GM12891 (cell line): ENCODE measurements around the gene YIF1A.

Source experiments
- DNase-seq: peaks from one replicate; pipeline ENCODE4 v3.0.0; 2011; ENCODE audit warnings: low spot score; ENCODE audit not compliant: insufficient read length
- FAIRE-seq: peaks from 2 replicates; lab custom pipeline; 2011; peaks lifted over from hg19 to GRCh38; lab: Jason Lieb, UNC
- PAX5 ChIP-seq: IDR thresholded peaks from 2 replicates; pipeline ENCODE4 v1.6.1; 2011; ENCODE audit warnings: low read length, moderate library complexity, mild to moderate bottlenecking; ENCODE audit not compliant: insufficient read depth, severe bottlenecking
- POLR2A ChIP-seq: IDR thresholded peaks from 2 replicates; pipeline ENCODE4 v1.6.1; 2011; ENCODE audit warnings: low read depth, low read length, control low read depth
- POLR2AphosphoS5 ChIP-seq: IDR thresholded peaks from 2 replicates; pipeline ENCODE4 v1.6.1; 2011; ENCODE audit warnings: low read depth, low read length, control low read depth
- POU2F2 ChIP-seq: IDR thresholded peaks from 2 replicates; pipeline ENCODE4 v1.6.1; 2011; ENCODE audit warnings: low read depth, mild to moderate bottlenecking, control low read depth, low read length, moderate library complexity
- SPI1 ChIP-seq: IDR thresholded peaks from 2 replicates; pipeline ENCODE4 v1.6.1; 2011; ENCODE audit warnings: low read depth, low read length, control low read depth
- TAF1 ChIP-seq: IDR thresholded peaks from 2 replicates; pipeline ENCODE4 v1.6.1; 2011; ENCODE audit warnings: low read depth, low read length, control low read depth

Gene YIF1A

GRCh38 chr11:66267379-66268243, 21.3 kb downstream of the YIF1A start:
- FAIRE-seq = peak; percentile 83
- no peak for TF ChIP-seq TAF1
- peak; percentile 3; the same call in 1 of the 2 replicates for TF ChIP-seq POLR2A
- no peak for TF ChIP-seq SPI1
- DNase-seq = peak; percentile 91

GRCh38 chr11:66267039-66267378, 21.9 kb downstream of the YIF1A start:
- DNase-seq = no peak
- no peak for TF ChIP-seq SPI1
- TF ChIP-seq TAF1 = no peak
- no peak for TF ChIP-seq POLR2AphosphoS5
- TF ChIP-seq PAX5 = no peak
- TF ChIP-seq POLR2A = no peak
- TF ChIP-seq POU2F2 = no peak
- no peak for FAIRE-seq

- no peak for FAIRE-seq
- DNase-seq = no peak
- TF ChIP-seq POLR2AphosphoS5 (no peak), PAX5 (no peak), POU2F2 (no peak), SPI1 (no peak), POLR2A (no peak), TAF1 (no peak)
Observed at GRCh38 chr11:66266378-66267038, 22.4 kb downstream of the YIF1A start.

- TF ChIP-seq TAF1 (no peak), POU2F2 (no peak), PAX5 (no peak), POLR2AphosphoS5 (no peak), POLR2A (no peak), SPI1 (no peak)
- FAIRE-seq (no peak), DNase-seq (no peak)
Observed at GRCh38 chr11:66265531-66266377, 23.2 kb downstream of the YIF1A start.

- FAIRE-seq (no peak), DNase-seq (no peak)
- TF ChIP-seq POU2F2 (no peak), POLR2A (no peak), SPI1 (no peak), TAF1 (no peak), POLR2AphosphoS5 (no peak), PAX5 (no peak)
Observed at GRCh38 chr11:66264914-66265313, 24.0 kb downstream of the YIF1A start.

- TF ChIP-seq POLR2AphosphoS5 (no peak), TAF1 (no peak), SPI1 (no peak), POU2F2 (no peak), PAX5 (no peak), POLR2A (no peak)
- no peak for DNase-seq
- no peak for FAIRE-seq
Observed at GRCh38 chr11:66264383-66264782, 24.6 kb downstream of the YIF1A start.

- DNase-seq (no peak), FAIRE-seq (no peak)
- no peak for TF ChIP-seq PAX5
- no peak for TF ChIP-seq SPI1
- no peak for TF ChIP-seq POLR2A
- no peak for TF ChIP-seq TAF1
- TF ChIP-seq POLR2AphosphoS5 = no peak
- TF ChIP-seq POU2F2 = no peak
Observed at GRCh38 chr11:66263785-66264184, 25.2 kb downstream of the YIF1A start.

- no peak for DNase-seq
Observed at GRCh38 chr11:66263231-66263630, 25.7 kb downstream of the YIF1A start.

GRCh38 chr11:66262696-66263095, 26.2 kb downstream of the YIF1A start:
- no peak for FAIRE-seq
- TF ChIP-seq SPI1 (no peak), POLR2AphosphoS5 (no peak), PAX5 (no peak), TAF1 (no peak), POU2F2 (no peak), POLR2A (no peak)
- no peak for DNase-seq

More at GRCh38 chr11:66263231-66263630, 25.7 kb downstream of the YIF1A start:
- no peak for TF ChIP-seq PAX5
- TF ChIP-seq TAF1 = no peak
- no peak for TF ChIP-seq POU2F2
- TF ChIP-seq POLR2A = no peak
- no peak for TF ChIP-seq SPI1
- TF ChIP-seq POLR2AphosphoS5 = no peak
- FAIRE-seq = no peak

GRCh38 chr11:66262191-66262590, 26.8 kb downstream of the YIF1A start:
- TF ChIP-seq SPI1 = no peak
- no peak for TF ChIP-seq POU2F2
- TF ChIP-seq POLR2A = no peak
- TF ChIP-seq POLR2AphosphoS5 = no peak
- TF ChIP-seq TAF1 = no peak
- TF ChIP-seq PAX5 = no peak
- DNase-seq = no peak
- FAIRE-seq = no peak
